Suprapubic skin (tissue), 4 donors: ENCODE measurements around the gene ATP6AP2. TPM values are rescaled to one million over a fixed set of nuclear protein-coding genes. Genes with fewer than 3 reads are reported as not detected.
A peak's percentile ranks its signal among the peaks of the same experiment; 100 is the strongest.

ENCODE experiments used
- DNase-seq, 2 donors: peaks; one replicate each; pipeline ENCODE4 v3.0.0-alpha.2; 2019; ENCODE audit warnings: low spot score in 2 of 2
- H3K27ac ChIP-seq: fragments of 200-600 bp; sonication (generic); one replicate; pipeline ENCODE4 v1.5.1; 2019
- H3K27me3 ChIP-seq: fragments of 200-600 bp; sonication (generic); one replicate; pipeline ENCODE4 v1.5.1; 2019
- H3K36me3 ChIP-seq: fragments of 200-600 bp; sonication (generic); one replicate; pipeline ENCODE4 v1.5.1; 2019
- H3K4me1 ChIP-seq: fragments of 200-600 bp; sonication (generic); one replicate; pipeline ENCODE4 v1.5.1; 2019
- H3K4me3 ChIP-seq: fragments of 200-600 bp; sonication (generic); one replicate; pipeline ENCODE4 v1.5.1; 2019; ENCODE audit warnings: mild to moderate bottlenecking
- H3K9me3 ChIP-seq: fragments of 200-600 bp; sonication (generic); one replicate; pipeline ENCODE4 v1.5.1; 2019
- EP300 ChIP-seq: sonication (generic); formaldehyde crosslinking; IDR thresholded peaks from one replicate; pipeline ENCODE4 v1.6.1; 2017; ENCODE audit warnings: antibody characterized with exemption
- POLR2A ChIP-seq, 2 donors: fragments of 450-650 bp; IDR thresholded peaks; one replicate each; pipeline ENCODE4 v1.6.1; 2017; ENCODE audit warnings: antibody characterized with exemption in 2 of 2, mild to moderate bottlenecking in 2 of 2, moderate library complexity in 2 of 2
- POLR2AphosphoS5 ChIP-seq, 3 donors: sonication (generic); formaldehyde crosslinking; IDR thresholded peaks; one replicate each; pipeline ENCODE4 v1.6.1; 2017; ENCODE audit warnings: antibody characterized with exemption in 3 of 3
- WGBS: methylation state at CpG from one replicate; pipeline ENCODE4 v1.1.5; 2018; 5-methylcytosine and 5-hydroxymethylcytosine counted together
- total RNA-seq, 4 donors: library from RNA; depleted of rRNA; stranded (reverse); fragments of >200 nt; gene quantifications; one replicate each; pipeline ENCODE4 v1.1.0, GENCODE V29; 2016
- TF ChIP-seq, protein P1 (sequence below), 2 donors: fragments of 200-600 bp in 1 of 2; fragments of 450-650 bp in 1 of 2; sonication (generic) in 1 of 2; IDR thresholded peaks; one replicate each; pipeline ENCODE4 v1.5.1; 2016 to 2019; ENCODE audit warnings: antibody characterized with exemption in 2 of 2, mild to moderate bottlenecking in 1 of 2, moderate library complexity in 1 of 2

The ATP6AP2 gene
- total RNA-seq, 4 donors from 2014 or later: 76.8 to 112 (median 99.0) TPM

DNA sequence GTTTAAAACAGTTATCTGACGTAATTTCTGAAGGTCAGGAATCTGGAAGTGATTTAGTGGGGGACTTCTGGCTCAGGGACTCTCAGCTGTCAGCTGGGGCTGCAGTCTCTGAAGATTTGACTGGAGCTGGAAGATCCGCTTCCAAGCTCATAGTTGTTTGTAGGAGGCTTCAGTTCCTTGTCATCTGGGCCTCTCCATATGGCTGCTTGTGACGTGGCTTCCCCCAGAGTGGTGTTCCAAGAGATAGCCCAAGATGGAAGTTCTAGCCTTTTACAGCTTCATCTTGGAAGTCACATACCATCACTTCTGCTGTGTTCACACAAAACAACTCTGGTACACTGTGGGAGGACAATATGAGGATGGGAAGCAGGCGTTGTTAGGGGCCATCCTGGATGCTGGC lies 44.5 kb downstream of the ATP6AP2 start:
- no peak for TF ChIP-seq POLR2A (IDR thresholded peaks at IDR 0.05)
- TF ChIP-seq, protein P1, sequence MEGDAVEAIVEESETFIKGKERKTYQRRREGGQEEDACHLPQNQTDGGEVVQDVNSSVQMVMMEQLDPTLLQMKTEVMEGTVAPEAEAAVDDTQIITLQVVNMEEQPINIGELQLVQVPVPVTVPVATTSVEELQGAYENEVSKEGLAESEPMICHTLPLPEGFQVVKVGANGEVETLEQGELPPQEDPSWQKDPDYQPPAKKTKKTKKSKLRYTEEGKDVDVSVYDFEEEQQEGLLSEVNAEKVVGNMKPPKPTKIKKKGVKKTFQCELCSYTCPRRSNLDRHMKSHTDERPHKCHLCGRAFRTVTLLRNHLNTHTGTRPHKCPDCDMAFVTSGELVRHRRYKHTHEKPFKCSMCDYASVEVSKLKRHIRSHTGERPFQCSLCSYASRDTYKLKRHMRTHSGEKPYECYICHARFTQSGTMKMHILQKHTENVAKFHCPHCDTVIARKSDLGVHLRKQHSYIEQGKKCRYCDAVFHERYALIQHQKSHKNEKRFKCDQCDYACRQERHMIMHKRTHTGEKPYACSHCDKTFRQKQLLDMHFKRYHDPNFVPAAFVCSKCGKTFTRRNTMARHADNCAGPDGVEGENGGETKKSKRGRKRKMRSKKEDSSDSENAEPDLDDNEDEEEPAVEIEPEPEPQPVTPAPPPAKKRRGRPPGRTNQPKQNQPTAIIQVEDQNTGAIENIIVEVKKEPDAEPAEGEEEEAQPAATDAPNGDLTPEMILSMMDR (IDR thresholded peaks at IDR 0.05): no peak
- TF ChIP-seq POLR2AphosphoS5 (IDR thresholded peaks at IDR 0.05): no peak
- no peak for TF ChIP-seq EP300
- H3K27ac ChIP-seq: no peak overlapping the region
- no peaks in the 10 kb centered on the region for H3K27me3 ChIP-seq
- H3K36me3 ChIP-seq: peaks cover 30% of the 10 kb centered on the region
- no peaks in the 10 kb centered on the region for H3K9me3 ChIP-seq
- no peak overlapping the region for H3K4me3 ChIP-seq
- WGBS: 90% methylated on average over 4 of the region's 4 CpGs
- no peaks in the 10 kb centered on the region for H3K4me1 ChIP-seq
- no peak for DNase-seq

DNA sequence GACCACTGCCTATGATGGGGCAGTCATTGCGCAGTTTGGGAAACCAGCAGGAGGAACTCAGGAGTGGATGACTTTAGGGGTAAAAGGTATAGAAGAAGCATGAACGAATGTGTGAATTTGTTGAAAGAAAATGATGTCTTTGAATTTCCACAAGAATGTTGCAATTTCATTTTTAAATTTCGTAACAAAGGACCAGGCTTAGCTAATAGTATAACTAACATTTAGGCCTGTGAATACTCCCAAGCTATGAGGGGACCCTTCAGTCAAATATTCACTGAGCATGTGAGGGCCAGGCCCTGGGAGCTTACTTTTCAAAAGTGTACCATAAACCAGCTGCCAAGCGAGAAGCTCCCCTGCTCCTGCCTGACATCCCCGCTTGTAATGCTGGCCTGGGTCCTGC lies 47.7 kb downstream of the ATP6AP2 start:
- H3K4me3 ChIP-seq: no peak overlapping the region
- DNase-seq: no peak
- no peaks in the 10 kb centered on the region for H3K9me3 ChIP-seq
- no peaks in the 10 kb centered on the region for H3K4me1 ChIP-seq
- no peaks in the 10 kb centered on the region for H3K27me3 ChIP-seq
- 94% methylated on average over 5 of the region's 5 CpGs for WGBS
- H3K36me3 ChIP-seq: peaks cover 46% of the 10 kb centered on the region
- no peak overlapping the region for H3K27ac ChIP-seq
- TF ChIP-seq POLR2A (IDR thresholded peaks at IDR 0.05) (no peak), EP300 (no peak), POLR2AphosphoS5 (IDR thresholded peaks at IDR 0.05) (no peak)
- TF ChIP-seq, protein P1 (IDR thresholded peaks at IDR 0.05): no peak

DNA sequence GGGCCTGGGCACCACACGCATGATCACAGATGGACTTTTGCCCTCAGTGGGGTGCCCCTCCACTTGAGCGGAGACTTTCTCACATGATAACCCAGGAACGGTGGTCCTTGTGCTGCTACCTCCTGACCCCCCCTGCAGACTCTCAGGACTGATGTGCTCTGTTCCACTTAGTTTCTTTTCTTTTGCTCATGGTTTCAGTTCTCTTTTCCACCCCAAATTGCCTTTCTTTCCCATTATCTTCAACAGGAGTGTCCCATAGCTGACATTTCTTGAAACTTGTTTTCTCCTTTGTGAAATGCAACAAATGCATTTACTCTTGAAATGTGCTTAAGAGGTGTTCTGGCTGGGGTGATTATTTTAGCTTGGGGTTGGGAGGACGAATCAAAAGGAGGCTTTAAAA lies 51.4 kb downstream of the ATP6AP2 start:
- no peak overlapping the region for H3K27ac ChIP-seq
- H3K36me3 ChIP-seq: peaks cover 69% of the 10 kb centered on the region
- WGBS: 80% methylated on average over 4 of the region's 4 CpGs
- no peaks in the 10 kb centered on the region for H3K9me3 ChIP-seq
- no peak overlapping the region for H3K4me3 ChIP-seq
- no peak for DNase-seq
- no peak for TF ChIP-seq POLR2A (IDR thresholded peaks at IDR 0.05)
- no peak for TF ChIP-seq EP300
- TF ChIP-seq POLR2AphosphoS5 (IDR thresholded peaks at IDR 0.05): no peak
- TF ChIP-seq, protein P1 (IDR thresholded peaks at IDR 0.05): no peak
- H3K27me3 ChIP-seq: no peaks in the 10 kb centered on the region
- H3K4me1 ChIP-seq: no peaks in the 10 kb centered on the region

DNA sequence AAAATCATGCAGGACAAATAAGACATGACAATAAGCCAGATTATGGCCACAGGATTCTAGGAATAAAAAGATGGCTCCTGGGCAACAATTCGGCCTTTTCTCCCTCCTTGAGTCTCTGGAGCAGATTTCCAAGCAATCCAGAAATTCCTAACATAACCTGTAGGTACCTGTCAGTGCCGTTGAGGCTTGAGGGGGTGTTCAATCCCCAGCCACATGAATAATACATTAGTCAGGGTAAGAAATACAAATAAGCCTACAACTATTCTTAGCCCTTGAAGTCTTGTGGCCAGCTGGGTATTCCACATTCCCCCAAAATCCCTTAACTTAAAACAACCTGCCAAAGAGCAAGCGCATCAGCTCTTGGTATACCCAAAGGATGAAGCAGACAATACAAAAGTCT lies 56.9 kb downstream of the ATP6AP2 start:
- TF ChIP-seq POLR2AphosphoS5 (IDR thresholded peaks at IDR 0.05): no peak
- TF ChIP-seq POLR2A (IDR thresholded peaks at IDR 0.05): no peak
- TF ChIP-seq EP300: no peak
- TF ChIP-seq, protein P1 (IDR thresholded peaks at IDR 0.05): no peak
- DNase-seq: no peak
- no peaks in the 10 kb centered on the region for H3K9me3 ChIP-seq
- WGBS: 87% methylated on average over 3 of the region's 3 CpGs
- no peaks in the 10 kb centered on the region for H3K27me3 ChIP-seq
- peaks cover 23% of the 10 kb centered on the region for H3K36me3 ChIP-seq
- H3K27ac ChIP-seq: no peak overlapping the region
- H3K4me1 ChIP-seq: no peaks in the 10 kb centered on the region
- no peak overlapping the region for H3K4me3 ChIP-seq

DNA sequence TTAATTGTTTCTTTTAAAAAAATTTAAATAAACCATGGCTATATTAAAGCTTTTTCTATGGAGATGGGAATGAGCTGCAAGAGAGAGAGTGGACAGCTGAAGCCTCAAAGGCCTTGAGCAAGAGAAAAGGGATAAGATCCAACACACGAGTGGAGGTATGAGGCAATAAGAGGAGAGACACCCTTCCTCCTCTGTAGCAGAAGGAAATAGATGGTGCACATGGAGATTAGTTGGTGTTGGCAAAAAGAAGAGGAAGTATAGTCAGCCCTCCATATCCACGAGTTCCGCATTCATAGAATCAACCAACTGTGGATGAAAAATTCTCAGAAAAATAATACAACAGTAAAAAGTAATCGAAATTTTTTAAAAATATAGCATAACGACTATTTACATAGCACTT lies 63.4 kb downstream of the ATP6AP2 start:
- WGBS: 56% methylated on average over 5 of the region's 5 CpGs
- DNase-seq: no peak
- H3K36me3 ChIP-seq: no peaks in the 10 kb centered on the region
- peak overlapping the region; percentile 38 for H3K27ac ChIP-seq
- TF ChIP-seq POLR2AphosphoS5 (IDR thresholded peaks at IDR 0.05) (no peak), POLR2A (IDR thresholded peaks at IDR 0.05) (no peak), EP300 (no peak)
- TF ChIP-seq, protein P1 (IDR thresholded peaks at IDR 0.05): no peak
- H3K4me3 ChIP-seq: peak overlapping the region; percentile 35
- H3K27me3 ChIP-seq: no peaks in the 10 kb centered on the region
- H3K4me1 ChIP-seq: peaks cover 22% of the 10 kb centered on the region
- no peaks in the 10 kb centered on the region for H3K9me3 ChIP-seq
